HepG2 (cell line): ENCODE data around the gene CTBP1. TPM values are rescaled to one million over a fixed set of nuclear protein-coding genes. Genes with fewer than 3 reads are reported as not detected.

Experiments
- ATAC-seq: fragments of 200-7000 bp; cut with Tn5 transposase; 3 replicates; pipeline ENCODE4 v1.9.1; 2020; ENCODE audit warnings: mild to moderate bottlenecking, moderate library complexity
- BruUV-seq: library from RNA; stranded (reverse); fragments of 400-500 nt; replicated peaks from 2 replicates; lab custom pipeline; 2021; lab: Mats Ljungman, UMichigan
- CTCF ChIA-PET: fragments of 300-600 bp; formaldehyde crosslinking; extraction: SDS; loops from one replicate; lab custom pipeline; 2021; ENCODE audit warnings: low total read pairs, inconsistent platforms, low intra/inter-chr PET ratio; lab: Yijun Ruan, JAX
- POLR2A ChIA-PET: fragments of 350-600 bp; sonication (Branson Sonifier 250); formaldehyde crosslinking; loops from one replicate; lab custom pipeline; 2020; ENCODE audit warnings: antibody characterized with exemption, inconsistent platforms; lab: Yijun Ruan, JAX
- DNase-seq: peaks from one replicate; pipeline ENCODE4 v3.0.0-alpha.2; 2015; ENCODE audit warnings: low spot score
- FAIRE-seq: peaks from 3 replicates; lab custom pipeline; 2011; peaks lifted over from hg19 to GRCh38; lab: Jason Lieb, UNC
- H2AFZ ChIP-seq: one replicate; pipeline ENCODE4 v1.6.1; 2011; ENCODE audit warnings: low read length, inconsistent platforms
- H3K27ac ChIP-seq: fragments of 300-600 bp; 3 replicates; pipeline ENCODE4 v1.8.0; 2011; ENCODE audit warnings: mixed run types, mild to moderate bottlenecking, mixed read lengths, low read length, inconsistent platforms; ENCODE audit not compliant: insufficient read depth; ENCODE audit errors: extremely low read length
- H3K27me3 ChIP-seq, 2 experiments: fragments of 200-600 bp in 1 of 2; 2 replicates in 1 of 2; 3 replicates in 1 of 2; pipeline versions ENCODE4 v1.6.0 to v1.8.0; 2011; ENCODE audit warnings: low read length in 2 of 2, mild to moderate bottlenecking in 2 of 2, moderate library complexity in 2 of 2, inconsistent platforms in 1 of 2; ENCODE audit not compliant: insufficient read depth in 2 of 2, control insufficient read depth in 1 of 2
- H3K36me3 ChIP-seq, 2 experiments: fragments of 200-600 bp in 1 of 2; replicated peaks in 1 of 2; 2 replicates in 1 of 2; 3 replicates in 1 of 2; pipeline versions ENCODE4 v1.5.1 to v1.8.0; 2011; ENCODE audit warnings: low read length in 2 of 2, inconsistent platforms in 1 of 2; ENCODE audit not compliant: insufficient read depth in 2 of 2, control insufficient read depth in 1 of 2
- H3K4me1 ChIP-seq: 2 replicates; pipeline ENCODE4 v1.5.1; 2012; ENCODE audit warnings: low read length, inconsistent platforms; ENCODE audit not compliant: insufficient read depth
- H3K4me2 ChIP-seq: 2 replicates; pipeline ENCODE4 v1.6.0; 2011; ENCODE audit warnings: low read depth, low read length, inconsistent platforms
- H3K4me3 ChIP-seq, 3 experiments: fragments of 200-600 bp in 1 of 3; sonication (generic), shearing (Covaris generic) in 1 of 3; replicated peaks in 1 of 3; 2 replicates each; pipeline ENCODE4 v1.5.1; 2011 to 2016; ENCODE audit warnings: low read length in 3 of 3, inconsistent platforms in 2 of 3, low read depth in 2 of 3, mild to moderate bottlenecking in 2 of 3, control low read depth in 1 of 3, mixed read lengths in 1 of 3; ENCODE audit not compliant: insufficient read depth in 1 of 3
- H3K79me2 ChIP-seq: one replicate; pipeline ENCODE4 v1.6.1; 2011; ENCODE audit warnings: low read length, inconsistent platforms; ENCODE audit not compliant: insufficient read depth
- H3K9ac ChIP-seq: 2 replicates; pipeline ENCODE4 v1.6.0; 2011; ENCODE audit warnings: mild to moderate bottlenecking, low read depth, low read length, inconsistent platforms; ENCODE audit not compliant: insufficient read depth
- H3K9me3 ChIP-seq: 2 replicates; pipeline ENCODE4 v1.5.1; 2012; ENCODE audit warnings: mild to moderate bottlenecking, low read length
- H4K20me1 ChIP-seq: 2 replicates; pipeline ENCODE4 v1.6.0; 2011; ENCODE audit warnings: inconsistent platforms, mild to moderate bottlenecking, low read length, moderate library complexity; ENCODE audit not compliant: insufficient read depth
- ZC3H4 ChIP-seq: sonication (generic); formaldehyde crosslinking; IDR thresholded peaks from 2 replicates; pipeline ENCODE4 v1.4.0; 2020; ENCODE audit warnings: missing genetic modification reagents, borderline replicate concordance
- WGBS: methylation state at CpG from one replicate; pipeline ENCODE4 v1.1.6; 2017; ENCODE audit warnings: low lambda C conversion rate; 5-methylcytosine and 5-hydroxymethylcytosine counted together
- in situ Hi-C: cut with HindIII; loops from 2 replicates; pipeline ENCODE4 v1.10.0; 2017; ENCODE audit warnings: low pct_unique_long_range_greater_than_20kb; ENCODE audit not compliant: extremely low pct_ligation_motif_present
- intact Hi-C: fragments of 100-400 bp; cut with micrococcal nuclease; formaldehyde crosslinking; loops from one replicate; pipeline ENCODE4 v1.10.0; 2022; ENCODE audit not compliant: unreplicated experiment
- polyA plus RNA-seq, 8 experiments: library from polyadenylated mRNA; depleted of rRNA in 3 of 8; stranded (reverse) in 7 of 8; unstranded in 1 of 8; fragments of >200 nt; fragmentation: Illumina TruSeq in 4 of 8; extraction: Trizol in 4 of 8; gene quantifications; 2 replicates each; pipeline versions ENCODE4 v1.2.1 to v1.2.3, GENCODE V29; 2011 to 2016; ENCODE audit warnings: low read depth in 4 of 8, missing spikeins in 1 of 8, mixed read lengths in 1 of 8; ENCODE audit not compliant: insufficient read depth in 1 of 8
- total RNA-seq, 5 experiments: library from RNA; depleted of rRNA; stranded (reverse); fragments of >200 nt; fragmentation: Illumina TruSeq; extraction: Trizol; gene quantifications; 2 replicates each; pipeline ENCODE4 v1.2.3, GENCODE V29; 2016; ENCODE audit warnings: low read depth in 1 of 5
- TF ChIP-seq, protein P1 (sequence below): sonication (generic); formaldehyde crosslinking; IDR thresholded peaks from 2 replicates; pipeline ENCODE4 v1.5.0; 2020; ENCODE audit warnings: missing genetic modification reagents, mild to moderate bottlenecking, borderline replicate concordance
- TF ChIP-seq, protein P2 (sequence below): sonication (generic); formaldehyde crosslinking; IDR thresholded peaks from 2 replicates; pipeline ENCODE4 v1.4.0; 2020; ENCODE audit warnings: missing genetic modification reagents

The CTBP1 gene
- total and polyA plus RNA-seq, 2 of the 13 experiments (the other 11 are each of a cell fraction or from before 2014, with no cell fraction given) = 78.5 to 112 TPM

DNA sequence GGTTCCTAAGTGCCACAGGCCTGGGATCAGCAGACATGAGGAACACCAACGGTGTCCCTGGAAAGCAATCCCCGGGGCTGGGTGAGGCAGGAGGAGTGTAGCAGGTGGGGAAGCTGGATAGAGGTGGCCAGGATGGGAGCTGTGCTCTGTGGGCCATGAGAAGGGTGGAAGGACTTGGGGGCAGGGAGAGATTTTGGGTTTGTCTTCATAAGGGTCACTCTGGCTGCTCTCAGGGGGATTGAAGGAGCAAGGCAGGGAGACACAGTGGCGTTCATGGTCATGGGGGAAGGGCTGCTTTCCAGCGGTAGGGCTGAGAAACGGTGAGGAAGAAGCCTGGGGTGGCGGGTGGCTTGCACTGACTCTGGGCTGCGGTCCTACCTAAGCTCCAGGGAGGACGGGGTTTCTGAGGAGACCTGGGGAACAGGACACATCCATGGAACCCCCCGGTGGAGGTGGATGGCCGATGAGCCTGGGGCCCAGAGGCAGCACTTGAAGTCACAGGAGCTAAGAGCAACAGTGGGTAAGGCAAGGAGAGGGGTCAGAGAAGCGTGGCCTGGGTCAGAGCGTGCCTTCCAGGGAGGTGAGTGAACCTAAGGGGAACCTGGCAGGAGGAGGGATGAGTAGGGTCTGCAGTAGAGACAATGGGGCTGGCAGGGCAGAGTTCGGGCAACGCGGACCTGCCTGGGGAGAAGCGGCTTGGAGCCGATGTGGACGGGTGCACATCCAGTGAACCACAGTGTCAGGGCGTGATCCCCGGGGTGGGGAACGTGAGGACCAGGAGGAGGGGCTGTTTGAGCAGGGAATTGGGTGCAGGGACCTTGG is 12.4 kb upstream of the CTBP1 start (continued):
- TF ChIP-seq, protein P1, sequence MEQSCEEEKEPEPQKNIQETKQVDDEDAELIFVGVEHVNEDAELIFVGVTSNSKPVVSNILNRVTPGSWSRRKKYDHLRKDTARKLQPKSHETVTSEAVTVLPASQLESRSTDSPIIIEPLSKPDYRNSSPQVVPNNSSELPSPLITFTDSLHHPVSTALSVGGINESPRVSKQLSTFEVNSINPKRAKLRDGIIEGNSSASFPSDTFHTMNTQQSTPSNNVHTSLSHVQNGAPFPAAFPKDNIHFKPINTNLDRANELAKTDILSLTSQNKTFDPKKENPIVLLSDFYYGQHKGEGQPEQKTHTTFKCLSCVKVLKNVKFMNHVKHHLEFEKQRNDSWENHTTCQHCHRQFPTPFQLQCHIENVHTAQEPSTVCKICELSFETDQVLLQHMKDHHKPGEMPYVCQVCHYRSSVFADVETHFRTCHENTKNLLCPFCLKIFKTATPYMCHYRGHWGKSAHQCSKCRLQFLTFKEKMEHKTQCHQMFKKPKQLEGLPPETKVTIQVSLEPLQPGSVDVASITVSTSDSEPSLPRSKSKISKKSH (CRISPR knock-in tag) = no peak
- TF ChIP-seq ZC3H4 = no peak

DNA sequence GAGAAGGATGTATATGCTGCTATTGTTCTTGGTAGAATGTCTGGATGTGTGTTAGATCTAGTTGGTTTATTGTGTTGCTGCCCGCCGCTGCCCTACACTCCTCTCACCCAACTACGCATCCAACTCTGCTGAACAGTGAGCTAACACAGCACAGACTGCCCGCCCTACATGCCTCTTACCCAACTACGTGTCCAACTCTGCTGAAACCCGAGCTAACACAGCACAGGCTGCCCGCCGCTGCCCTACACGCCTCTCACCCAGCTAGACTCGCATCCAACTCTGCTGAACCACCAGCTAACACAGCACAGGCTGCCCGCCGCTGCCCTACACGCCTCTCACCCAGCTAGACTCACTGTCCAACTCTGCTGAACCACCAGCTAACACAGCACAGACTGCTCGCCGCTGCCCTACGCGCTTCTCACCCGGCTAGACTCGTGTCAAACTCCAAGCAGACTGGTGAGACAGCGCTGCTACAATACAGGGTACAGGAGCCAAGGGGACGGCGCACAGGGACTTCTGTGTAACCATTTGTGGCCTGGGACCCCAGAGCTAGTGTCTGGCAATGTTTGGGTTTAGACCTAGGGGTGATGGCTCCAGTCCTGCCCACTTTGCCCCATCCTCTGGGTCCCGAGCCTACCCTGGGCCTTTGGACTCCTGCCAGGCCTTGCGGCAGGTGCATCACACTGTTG is 11.6 kb upstream of the CTBP1 start:
- no peak for FAIRE-seq
- Histone ChIP-seq H3K4me1 (no peaks in the 10 kb centered on the region), H3K27ac (no peak overlapping the region), H3K79me2 (no peaks in the 10 kb centered on the region), H3K36me3 (no peaks in the 10 kb centered on the region), H3K9me3 (peaks cover 11% of the 10 kb centered on the region), H3K9ac (no peak overlapping the region), H3K4me2 (no peak overlapping the region), H3K4me3 (no peak overlapping the region), H4K20me1 (no peaks in the 10 kb centered on the region), H2AFZ (no peak overlapping the region), H3K27me3 (no peaks in the 10 kb centered on the region)
- ChIA-PET CTCF (no interaction called here), POLR2A (interaction anchor here (0.8 kb wide), 1 partner anchor 11 kb away, joined by 4 read pairs; no protein-coding TSS in a partner anchor)
- intact Hi-C loops (no loop called here), in situ Hi-C loops (no loop called here)
- no peak for DNase-seq
- ATAC-seq = no peak
- no TSS peak for BruUV-seq
- TF ChIP-seq, protein P2, sequence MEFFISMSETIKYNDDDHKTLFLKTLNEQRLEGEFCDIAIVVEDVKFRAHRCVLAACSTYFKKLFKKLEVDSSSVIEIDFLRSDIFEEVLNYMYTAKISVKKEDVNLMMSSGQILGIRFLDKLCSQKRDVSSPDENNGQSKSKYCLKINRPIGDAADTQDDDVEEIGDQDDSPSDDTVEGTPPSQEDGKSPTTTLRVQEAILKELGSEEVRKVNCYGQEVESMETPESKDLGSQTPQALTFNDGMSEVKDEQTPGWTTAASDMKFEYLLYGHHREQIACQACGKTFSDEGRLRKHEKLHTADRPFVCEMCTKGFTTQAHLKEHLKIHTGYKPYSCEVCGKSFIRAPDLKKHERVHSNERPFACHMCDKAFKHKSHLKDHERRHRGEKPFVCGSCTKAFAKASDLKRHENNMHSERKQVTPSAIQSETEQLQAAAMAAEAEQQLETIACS (CRISPR knock-in tag) = no peak
- 83% methylated on average over 23 of the region's 24 CpGs for WGBS
